NCI-H345 treated with DMSO at 0.1 percent for 48 hours (cell line): ENCODE results near the gene NDUFA13.

Source experiments
- DNase-seq: peaks from one replicate; lab custom pipeline; 2025; ENCODE audit not compliant: unreplicated experiment; lab: John Stamatoyannopoulos, UW

The NDUFA13 gene

DNA sequence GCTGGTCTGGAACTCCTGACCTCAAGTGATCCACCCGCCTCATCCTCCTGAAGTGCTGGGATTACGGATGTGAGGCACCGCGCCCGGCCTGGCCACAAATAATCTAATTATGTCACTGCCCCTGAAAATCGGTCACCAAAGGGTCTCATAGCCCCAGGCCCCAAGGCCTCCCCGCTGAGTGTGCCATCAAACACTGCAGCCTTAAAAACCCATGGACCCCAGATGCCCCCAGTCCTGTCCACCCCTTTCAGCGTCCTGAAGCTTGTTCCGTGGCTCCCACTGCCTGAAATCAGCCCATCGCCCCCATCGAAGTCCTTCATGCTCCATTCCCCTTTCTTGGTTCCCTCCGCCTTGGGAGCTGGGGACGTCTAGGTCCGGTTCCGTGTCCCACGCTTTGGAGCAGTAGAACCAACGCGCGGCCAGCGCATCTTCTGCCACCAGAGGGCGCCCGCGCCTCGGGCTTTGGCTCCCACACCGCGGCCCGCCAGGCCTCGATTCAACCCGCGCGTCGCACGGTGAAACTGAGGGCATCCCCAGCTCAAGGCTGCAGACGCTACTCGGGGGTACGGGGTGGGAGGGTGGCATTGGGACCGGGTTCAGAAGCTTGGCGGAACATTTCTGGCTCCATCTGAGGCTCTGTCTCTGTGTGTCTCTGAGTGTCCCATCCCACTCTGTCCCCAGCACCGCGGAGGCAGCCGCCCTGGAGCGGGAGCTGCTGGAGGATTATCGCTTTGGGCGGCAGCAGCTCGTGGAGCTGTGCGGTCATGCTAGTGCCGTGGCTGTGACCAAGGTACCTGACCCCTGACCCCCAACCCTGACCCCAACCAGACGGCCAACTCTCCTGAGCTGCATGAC lies 16.2 kb downstream of the NDUFA13 start:
- no peak for DNase-seq

DNA sequence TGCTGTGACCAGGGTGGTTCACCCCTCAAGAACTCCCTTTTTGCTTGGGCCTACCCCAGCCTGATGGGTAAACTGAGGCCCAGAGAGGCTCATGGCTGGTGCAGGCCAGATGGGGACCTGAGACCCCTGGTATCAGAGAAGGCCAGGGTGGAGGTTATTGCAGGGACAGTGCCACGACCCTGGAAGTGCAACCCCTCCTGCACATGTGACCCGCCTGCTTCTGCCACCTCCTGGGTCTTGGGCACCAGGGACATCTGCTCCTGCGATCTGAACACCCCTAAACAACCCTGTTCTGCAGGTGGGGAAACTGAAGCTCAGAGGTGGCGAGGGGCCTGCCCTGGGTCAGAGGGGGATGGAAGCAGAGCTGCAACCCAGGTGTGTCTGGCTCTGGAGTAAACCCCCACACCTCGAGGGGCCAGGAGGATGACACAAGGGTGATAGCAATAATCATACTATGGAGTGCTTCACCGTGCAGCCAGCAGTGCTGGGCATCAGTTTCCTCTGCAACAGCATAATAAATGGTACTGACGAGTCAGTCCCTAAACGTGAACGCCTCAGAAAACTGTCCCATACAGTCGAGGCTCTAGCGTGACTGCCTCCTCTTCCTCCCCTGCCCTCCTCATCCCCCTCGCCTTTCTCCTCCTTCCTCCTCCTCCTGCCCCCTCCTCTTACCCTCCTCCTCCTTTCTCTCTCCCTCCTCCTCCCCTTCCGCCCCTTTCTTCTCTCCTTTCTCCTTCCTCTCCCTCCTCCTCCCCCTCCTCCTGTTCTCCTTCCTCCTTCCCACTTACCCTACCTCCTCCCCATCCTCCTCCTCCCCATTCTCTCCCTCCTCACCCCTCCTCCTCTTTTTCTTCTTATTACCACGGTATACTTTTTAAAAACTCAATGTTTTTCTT lies 17.0 kb downstream of the NDUFA13 start:
- DNase-seq = no peak

GRCh38 chr19:19533841-19534240 lies 17.8 kb downstream of the NDUFA13 start:
- DNase-seq = no peak

DNA sequence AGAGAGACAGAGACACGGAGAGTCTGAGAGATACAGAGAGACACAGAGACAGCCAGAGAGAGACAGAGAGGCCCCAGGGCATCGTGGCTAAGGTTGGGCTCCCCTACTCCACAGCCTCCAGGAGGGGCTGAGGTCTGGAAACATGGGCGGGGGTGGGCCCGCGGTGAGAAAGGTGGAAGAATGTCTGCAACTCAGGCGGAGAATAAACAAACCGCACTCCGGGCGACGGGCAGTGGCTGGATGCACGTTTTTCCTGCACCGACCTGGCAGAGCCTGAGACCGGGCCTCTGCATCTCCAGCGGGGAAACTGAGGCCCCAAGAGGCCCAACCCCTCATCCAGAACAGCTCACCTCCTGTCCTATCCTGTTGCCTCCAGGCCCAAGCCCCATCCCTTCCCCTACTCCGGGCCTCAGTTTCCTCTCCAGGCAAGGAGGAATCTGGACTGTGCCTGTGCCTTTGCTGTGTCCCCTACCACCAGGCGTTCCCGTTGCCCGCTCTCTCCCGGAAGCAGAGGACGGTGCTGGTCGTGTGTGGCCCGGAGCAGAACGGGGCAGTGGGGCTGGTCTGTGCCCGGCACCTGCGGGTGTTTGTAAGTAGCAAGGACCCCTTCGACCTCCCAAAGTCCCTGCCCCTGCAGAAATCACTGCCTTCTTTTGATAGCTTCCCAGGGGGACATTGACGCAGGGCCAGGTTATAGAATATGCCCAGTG lies 18.7 kb downstream of the NDUFA13 start:
- no peak for DNase-seq

DNA sequence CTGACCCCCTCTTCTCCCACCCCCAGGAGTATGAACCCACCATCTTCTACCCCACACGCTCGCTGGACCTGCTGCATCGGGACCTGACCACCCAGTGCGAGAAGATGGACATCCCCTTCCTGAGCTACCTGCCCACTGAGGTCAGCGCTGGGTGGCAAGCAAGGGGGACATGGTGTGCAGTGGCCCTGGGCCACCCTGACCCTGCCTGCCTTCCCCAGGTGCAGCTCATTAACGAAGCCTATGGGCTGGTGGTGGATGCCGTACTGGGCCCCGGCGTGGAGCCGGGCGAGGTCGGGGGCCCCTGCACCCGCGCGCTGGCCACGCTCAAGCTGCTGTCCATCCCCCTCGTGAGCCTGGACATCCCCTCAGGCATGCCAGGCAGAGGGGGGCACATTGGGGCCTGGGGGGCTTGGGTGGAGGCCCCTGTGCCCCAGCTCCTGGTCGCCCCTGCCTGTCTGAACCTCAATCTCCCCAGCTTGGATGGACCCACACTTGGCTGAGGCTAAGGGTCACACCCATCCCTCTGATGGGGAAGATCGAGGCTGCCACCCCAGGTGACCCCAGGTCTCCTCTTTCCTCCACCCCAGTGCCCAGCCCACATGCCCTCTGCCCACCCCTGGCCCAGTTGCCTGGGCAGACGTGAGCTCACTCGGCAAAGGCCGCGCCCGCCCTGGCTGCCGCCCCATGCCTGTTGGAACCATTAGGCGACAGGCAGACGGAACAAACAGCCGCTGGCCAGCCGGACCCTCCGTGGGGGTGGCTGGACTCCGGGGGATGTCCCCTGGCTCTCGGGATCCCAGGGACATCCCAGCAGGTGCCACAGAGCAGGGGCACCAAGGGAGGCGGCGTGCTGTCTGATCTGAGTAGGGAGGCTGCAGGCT lies 19.5 kb downstream of the NDUFA13 start:
- DNase-seq = no peak

GRCh38 chr19:19537075-19538048 lies 21.3 kb downstream of the NDUFA13 start:
- DNase-seq = no peak

- DNase-seq = no peak
These were observed 22.2 kb downstream of the NDUFA13 start, which contains the start of gene CILP2 for GRCh38 chr19:19538061-19538784. Gene CILP2, plus strand, starts transcription at chr19:19538265. Its CDS starts 85 bp downstream, at chr19:19538350.

GRCh38 chr19:19538785-19539166 lies 22.8 kb downstream of the NDUFA13 start:
- DNase-seq = no peak

GRCh38 chr19:19539698-19540063 lies 23.7 kb downstream of the NDUFA13 start:
- no peak for DNase-seq

DNA sequence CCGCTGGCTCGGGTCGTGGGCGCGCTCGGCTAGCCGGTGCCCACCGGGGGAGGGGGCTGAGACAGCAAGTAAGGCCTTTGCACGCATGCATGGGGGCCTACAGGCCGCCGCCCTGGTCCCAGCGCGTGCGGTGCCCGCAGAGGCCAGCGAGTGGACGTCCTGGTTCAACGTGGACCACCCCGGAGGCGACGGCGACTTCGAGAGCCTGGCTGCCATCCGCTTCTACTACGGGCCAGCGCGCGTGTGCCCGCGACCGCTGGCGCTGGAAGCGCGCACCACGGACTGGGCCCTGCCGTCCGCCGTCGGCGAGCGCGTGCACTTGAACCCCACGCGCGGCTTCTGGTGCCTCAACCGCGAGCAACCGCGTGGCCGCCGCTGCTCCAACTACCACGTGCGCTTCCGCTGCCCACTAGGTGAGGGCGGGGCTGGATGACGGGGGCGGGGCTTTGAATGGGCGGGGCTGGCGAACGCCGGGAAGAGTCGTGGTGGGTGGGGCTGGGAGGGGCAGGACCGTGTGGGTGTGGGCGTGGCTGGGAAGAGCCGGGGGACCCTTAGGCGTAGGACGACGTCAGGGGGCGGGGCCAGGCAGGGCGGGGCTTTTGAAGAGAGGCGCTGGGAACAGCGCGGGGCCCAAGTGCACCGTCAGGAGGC lies 24.2 kb downstream of the NDUFA13 start:
- DNase-seq = no peak

DNA sequence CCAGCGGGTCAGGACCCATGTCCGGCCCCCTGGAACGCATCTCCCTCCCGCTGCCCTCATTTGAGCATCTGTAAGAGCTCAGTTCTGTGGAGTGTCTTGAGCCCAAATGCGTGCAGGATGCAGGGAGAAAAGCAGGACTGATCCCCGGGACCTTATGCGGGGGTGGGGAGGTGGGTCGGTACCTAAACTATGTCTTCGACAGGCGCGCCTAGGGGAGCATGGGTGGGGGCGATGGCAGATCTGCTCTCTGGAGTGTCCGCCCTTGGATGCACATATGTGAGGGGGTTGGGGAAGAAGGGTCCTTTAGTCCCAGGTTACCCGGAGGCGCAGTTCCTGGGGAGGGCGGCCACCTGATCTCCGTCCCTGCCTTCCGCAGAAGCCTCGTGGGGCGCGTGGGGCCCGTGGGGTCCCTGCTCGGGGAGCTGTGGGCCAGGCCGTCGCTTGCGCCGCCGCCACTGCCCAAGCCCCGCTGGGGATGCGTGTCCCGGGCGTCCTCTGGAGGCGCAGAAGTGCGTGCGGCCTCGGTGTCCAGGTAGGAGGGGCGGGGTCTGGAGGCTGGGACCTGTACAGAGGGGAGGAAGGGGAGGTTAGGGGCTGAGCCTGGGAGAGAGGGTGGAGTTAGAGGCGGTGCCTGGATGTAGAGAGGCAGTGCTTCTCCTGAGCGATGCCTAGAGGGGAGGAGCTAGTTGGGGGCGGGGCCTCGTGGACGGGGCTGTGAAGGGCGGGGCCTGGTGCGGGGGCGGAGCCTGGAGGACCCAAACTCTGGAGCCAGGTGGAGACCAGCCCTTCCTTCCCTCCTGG lies 24.9 kb downstream of the NDUFA13 start:
- peak; percentile 44 for DNase-seq

- no peak for DNase-seq
These were observed 25.6 kb downstream of the NDUFA13 start for GRCh38 chr19:19541616-19542015.

GRCh38 chr19:19542507-19542906 lies 26.5 kb downstream of the NDUFA13 start:
- DNase-seq = no peak

DNA sequence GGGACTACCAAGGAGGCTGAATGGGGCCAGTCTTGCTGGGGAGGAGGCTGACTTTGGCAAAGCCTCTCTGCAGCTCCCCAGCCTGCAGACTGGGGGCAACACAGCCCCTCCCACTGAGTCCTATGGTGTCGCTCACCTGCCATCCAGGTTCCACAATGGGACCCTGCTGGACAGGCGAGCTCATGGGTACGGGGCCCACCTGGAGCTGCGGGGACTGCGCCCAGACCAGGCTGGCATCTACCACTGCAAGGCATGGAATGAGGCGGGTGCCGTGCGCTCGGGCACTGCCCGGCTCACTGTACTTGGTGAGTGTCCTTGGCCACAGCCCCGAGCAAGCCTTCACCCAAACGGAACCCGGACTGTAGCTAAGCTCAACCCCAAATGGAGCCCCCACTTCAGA lies 27.1 kb downstream of the NDUFA13 start:
- DNase-seq = no peak

DNA sequence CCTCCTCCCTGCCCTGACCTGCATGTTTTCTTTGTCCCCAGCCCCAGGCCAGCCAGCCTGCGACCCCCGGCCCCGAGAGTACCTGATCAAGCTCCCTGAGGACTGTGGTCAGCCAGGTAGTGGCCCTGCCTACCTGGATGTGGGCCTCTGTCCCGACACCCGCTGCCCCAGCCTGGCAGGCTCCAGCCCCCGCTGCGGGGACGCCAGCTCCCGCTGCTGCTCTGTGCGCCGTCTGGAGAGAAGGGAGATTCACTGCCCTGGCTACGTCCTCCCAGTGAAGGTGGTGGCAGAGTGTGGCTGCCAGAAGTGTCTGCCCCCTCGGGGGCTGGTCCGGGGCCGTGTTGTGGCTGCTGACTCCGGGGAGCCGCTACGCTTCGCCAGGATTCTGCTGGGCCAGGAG lies 27.6 kb downstream of the NDUFA13 start:
- DNase-seq = no peak

DNA sequence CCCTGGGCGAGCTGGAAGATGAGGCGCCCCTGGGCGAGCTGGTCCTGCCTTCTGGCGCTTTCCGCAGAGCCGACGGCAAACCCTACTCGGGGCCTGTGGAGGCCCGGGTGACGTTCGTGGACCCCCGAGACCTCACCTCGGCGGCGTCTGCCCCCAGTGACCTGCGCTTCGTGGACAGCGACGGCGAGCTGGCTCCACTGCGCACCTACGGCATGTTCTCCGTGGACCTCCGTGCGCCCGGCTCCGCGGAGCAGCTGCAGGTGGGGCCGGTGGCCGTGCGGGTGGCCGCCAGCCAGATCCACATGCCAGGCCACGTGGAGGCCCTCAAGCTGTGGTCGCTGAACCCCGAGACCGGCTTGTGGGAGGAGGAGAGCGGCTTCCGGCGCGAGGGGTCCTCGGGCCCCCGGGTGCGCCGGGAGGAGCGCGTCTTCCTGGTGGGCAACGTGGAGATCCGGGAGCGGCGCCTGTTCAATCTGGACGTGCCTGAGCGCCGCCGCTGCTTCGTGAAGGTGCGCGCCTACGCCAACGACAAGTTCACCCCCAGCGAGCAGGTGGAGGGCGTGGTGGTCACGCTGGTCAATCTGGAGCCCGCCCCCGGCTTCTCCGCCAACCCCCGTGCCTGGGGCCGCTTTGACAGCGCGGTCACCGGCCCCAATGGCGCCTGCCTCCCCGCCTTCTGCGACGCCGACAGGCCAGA lies 28.4 kb downstream of the NDUFA13 start:
- no peak for DNase-seq
